HG03558 (cell line): Measurements from ENCODE around the gene MAN1A1.
"Not testable (repeated sequence)": the region's sequence is repeated elsewhere in the genome, so short reads cannot be mapped to it uniquely, and the experiment has no call there.

ENCODE experiments used
- ATAC-seq: cut with Tn5 transposase; IDR thresholded peaks from one replicate; pipeline ENCODE4 v1.9.1; 2021; ENCODE audit warnings: moderate number of reproducible peaks; ENCODE audit not compliant: unreplicated experiment; ENCODE audit errors: extremely low read depth

Gene MAN1A1

DNA sequence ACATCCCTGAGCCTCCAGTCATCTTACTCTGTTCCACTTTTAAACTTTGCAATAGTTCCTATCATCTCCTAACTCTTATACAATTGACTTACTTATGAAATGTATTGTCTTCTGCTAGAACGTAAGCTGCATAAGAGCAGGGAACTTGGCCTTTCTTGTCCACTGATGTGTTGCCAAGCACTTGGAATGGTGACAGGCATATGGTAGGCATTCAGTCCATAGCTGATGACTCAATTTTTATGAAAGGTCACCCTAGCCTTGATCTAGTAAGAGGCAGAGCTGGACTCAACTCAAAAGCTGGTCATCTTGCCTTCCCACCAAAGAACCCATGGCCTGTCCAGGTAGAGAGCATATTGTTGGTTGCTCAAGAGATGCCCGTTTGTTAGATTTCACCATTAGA, 188.7 kb downstream of the MAN1A1 start:
- ATAC-seq, result no peak

DNA sequence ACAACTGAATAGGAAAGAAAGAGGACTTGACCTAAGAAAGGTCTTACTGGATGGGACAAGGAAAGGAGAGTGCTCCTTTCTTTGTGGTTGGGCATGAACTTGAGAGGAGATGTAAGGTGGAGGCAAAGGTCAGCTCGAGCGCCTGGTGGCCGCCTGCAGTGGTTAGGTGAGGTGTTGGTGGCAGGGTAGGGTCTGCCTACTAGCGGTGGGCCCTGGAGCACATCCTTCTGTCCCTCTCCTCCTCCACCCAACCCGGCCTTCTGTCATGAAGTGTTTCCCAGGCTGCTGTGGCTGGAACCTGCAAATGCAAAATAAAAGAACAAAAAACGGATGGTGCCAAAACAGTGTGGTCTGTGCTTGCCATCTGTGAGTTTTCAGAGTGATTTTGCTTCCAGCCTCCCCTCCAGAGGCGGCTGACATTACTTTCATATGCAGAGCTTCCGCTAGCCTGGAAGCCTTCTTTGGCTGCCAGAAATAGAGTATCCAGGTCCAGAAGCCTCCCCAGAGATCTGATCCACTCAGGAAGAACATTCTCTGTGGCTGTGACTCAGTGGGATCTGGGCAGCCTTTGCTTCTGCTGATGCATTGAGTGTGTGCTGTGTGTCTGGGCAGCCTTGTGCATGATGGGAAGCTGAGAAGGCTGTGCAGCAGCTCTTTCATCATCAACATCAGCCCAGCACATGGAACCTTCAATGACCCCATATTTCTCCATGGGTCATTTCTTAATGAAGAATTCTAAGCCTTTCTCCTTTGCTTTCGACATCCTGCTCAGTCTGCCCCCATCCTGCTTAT, 191.3 kb downstream of the MAN1A1 start:
- ATAC-seq, result no peak

DNA sequence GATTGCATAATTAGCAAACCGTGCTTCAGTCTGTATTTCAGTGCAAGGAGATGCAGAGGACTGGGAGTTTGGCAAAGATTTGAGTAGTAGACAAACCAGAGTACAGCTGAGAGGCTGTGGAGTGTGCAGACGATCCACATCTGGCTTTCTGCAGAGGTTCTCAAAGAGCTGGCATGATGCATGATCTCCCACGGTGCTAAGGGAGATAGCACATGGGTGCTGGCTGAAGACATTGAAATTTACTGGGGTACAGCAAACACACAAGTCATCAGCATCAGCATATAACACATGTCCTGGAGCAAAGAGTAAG, 192.1 kb downstream of the MAN1A1 start:
- ATAC-seq, result no peak

DNA sequence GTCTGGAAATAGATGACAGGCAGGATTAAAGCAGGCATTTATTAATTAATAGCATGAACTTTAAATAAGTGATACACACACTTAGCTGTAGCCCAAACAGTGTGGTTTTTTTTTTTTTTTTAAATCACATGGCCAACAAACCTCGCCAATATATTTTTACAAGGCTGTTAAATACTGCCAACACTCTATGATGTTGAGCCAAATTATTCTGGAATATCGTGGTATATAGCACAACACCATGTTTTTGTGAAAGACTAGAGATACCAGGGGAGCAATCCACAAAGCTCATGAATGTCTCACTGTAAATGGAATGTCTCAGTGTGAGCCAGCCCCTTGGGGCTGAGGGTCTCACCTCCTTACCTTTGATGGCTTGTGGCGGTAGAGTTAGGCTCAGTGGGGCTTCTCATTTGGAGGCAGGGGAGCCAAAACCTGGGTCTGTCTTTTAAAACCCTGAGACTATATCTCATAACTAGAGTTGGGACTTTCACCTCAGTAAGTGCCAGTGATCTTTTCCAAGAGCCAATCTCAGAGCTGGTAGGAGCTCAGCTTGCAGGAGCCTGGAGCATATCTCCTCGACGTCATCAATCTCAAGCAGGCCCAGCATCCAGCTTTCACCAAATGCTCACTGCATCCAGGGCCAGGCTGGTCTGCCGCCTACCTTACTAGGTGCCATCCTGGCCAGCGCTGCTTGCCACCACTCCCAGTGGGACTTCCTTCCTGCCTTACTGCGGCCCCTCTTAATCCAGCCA, 192.6 kb downstream of the MAN1A1 start:
- ATAC-seq, result no peak

DNA sequence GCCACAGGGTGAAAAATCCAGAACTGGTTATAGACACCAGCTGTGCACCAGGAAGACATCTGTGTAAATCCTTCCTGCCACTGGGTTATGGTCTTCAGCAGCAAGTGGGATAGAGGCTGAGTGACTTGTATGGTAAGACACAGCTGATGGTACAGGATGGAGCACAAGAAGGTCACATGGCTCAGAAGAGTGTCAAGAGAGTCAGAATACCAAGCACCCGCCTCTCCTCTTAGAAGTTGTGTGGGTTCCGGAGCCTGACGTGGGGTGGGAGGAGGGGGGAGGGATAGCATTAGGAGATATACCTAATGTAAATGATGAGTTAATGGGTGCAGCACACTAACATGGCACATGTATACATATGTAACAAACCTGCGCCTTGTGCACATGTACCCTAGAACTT, 193.5 kb downstream of the MAN1A1 start:
- not testable (repeated sequence) for ATAC-seq

DNA sequence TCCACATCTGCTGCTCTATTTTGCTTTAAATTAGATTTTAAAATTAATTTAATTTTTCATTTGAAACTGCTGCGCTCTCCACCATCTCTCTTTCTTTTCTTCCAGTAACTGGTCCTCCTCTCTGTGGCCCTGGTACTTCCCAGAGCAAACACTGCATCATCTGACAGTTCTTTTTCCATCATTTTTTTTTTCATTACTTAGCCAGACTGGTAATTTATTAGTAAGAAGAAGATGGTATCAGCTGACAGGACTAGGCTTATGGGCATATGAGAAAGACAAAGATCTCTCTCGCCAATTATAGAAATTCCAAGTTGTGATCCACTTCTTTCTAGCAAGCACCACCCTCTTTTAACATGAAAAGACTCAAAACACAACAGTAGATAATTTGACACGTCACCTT, 197.4 kb downstream of the MAN1A1 start:
- ATAC-seq, result no peak

DNA sequence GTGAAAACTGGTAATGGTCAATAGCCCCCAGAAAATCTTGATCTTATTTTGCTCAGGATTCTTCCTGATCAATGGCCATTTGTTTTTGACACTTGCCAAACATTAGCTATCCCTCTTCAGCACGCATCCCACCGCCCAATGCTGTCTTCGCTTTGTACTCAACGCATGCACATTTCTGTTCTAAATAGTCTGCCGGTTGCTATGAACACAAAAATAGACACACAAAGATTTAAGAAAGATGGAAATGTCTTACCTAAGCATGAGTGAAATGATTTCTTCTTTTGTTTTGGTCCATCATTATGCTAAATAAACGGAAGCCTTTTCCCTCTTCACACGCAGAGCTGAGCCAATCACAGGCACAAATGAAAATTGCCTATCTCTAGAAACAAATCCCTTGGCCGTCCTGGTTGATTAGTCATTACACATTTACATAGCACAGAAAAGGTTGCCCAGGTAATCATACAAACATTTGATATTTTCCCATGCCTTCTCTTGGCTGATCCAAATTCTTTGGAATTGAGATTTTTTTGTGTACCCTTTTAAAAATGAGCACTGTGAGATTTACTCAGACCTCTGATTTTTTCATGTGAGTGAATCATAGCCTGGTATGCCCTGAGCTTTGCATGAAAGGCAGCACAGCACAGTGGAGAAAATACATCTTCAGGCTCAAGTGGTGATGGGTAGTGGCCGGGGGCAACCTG, 200.6 kb downstream of the MAN1A1 start:
- ATAC-seq, result no peak

DNA sequence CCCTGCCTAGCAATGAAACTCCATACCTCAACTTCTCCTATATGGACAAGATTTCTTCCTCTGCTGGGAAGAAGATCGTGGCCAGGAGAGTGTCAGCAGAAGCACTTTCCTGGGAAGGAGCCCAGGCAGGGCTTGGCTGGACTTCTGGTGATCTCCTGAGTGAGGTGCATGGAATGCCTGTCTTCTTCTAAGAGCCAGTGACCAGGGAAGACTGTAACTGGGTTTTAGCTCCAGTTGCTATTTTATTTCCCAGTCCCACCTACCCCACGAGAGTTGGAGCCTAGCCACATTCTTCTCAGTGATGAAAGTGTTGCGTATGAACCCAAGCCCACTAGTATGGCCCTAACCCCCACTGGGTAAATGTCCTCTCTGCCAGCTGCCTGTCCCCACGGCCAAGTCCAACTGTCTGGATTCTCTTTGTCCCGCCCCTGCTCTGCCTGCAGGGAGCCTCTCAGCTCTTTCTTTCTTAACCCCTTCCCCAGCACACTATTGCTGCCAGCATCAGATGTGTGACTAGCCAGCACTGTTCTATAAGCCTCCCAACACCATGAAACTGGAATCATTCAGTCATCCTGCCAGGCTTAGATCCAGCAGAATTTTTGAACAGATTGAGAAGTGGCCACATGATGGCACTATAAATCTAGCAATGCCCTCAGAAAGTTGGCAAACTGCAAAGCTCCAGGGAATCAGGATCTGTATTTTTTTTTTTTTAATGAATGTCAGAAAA, 201.3 kb downstream of the MAN1A1 start:
- ATAC-seq, result no peak

DNA sequence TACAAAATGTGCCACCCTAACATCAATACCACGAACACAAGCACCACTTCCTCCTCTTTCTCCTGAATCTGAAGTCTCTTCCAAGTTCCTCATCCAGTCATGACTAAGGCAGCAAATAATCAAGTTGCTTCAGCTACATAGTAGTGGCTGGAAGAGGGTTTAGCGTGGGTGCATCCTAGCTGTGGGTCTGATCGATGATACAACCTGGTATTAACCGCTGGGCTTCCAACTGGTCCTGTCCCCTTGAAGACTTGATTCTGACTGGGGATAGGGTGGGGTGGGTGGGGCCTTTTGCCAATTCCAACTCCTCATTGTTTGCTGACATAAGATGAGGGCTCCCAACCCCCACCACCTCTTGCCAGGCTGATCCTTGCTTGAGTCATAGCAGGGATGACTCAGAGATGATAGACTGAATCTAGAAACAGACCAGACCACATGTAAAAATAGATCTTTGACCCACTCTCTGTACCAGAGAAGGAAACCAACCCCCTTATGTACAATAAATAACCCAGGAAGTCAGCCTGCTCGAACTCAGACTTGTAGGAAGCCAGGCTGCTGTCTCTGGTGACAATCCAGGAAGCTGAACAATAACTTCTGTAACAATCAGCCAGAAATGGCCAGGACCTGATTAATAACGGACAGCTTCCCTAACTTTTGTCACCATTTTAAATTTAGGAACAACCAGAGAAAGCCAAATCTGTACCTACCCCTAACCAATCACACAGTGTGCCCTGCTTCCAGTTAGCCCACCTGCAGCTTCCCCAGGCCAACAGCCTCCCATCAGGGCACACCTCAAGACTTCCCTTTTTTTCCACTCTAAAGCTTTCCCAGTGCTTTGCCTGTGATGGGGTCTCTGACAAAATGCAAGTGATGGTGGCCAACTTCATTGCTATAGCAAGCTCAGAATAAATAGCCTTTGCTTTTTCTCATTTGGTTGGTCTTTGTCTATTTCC, 202.2 kb downstream of the MAN1A1 start:
- ATAC-seq, result peak; percentile 99

DNA sequence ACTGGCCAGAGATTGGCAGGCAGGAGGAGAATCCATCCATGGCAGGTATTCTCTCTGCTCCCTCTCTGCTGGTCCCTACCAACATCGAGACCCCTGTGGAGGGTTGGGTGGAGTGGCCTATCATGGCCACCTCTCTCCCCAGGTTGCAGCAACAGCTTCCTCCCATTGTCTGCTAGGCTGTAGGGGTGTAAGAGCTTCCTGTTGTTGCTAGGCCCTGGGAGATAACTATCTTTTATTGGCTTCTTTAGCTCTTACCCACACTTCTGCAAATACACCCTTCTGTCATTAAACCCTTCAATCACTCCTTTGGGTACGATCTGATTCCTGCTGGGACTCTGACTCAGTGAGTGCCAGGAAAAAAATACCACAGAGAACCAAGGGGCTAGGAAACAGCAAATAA, 204.4 kb downstream of the MAN1A1 start:
- ATAC-seq, result no peak

DNA sequence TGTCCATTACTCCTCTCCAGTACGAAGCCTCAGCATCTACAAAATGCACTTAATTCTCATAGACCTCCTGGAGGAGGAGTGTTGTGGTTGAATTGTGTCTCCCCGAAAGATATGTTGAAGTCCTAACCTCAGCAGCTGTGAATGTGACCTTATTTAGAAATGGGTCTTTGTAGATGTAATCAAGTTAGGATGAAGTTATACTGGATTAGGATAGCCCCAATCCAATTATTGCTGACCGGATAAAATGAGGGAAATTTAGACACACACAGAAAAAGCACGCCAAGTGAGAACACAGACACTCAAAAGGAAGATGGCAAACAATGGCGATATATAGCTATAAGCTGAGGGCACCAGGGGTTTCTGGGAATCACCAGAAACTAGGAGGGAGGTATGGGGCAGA, 206.9 kb downstream of the MAN1A1 start:
- no peak for ATAC-seq

DNA sequence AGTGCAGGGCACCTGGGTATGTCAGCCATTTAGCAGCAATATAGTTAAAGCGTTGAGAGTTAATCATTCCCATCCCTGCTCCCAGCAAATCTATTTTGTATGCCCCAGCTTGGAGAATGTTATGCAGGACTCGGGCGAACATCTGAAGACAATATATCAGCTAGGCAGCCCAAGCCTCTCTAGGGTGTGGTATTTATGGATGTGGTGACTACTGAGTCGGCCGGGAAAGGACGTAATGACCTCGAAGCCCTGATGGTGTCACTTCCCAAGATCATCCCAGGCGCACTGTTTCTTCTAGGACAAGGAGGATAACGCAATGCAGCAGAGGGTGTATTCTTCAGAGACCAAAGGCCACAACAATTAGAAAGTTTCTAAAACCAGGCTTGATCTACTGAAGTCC, 207.5 kb downstream of the MAN1A1 start:
- ATAC-seq, result no peak

DNA sequence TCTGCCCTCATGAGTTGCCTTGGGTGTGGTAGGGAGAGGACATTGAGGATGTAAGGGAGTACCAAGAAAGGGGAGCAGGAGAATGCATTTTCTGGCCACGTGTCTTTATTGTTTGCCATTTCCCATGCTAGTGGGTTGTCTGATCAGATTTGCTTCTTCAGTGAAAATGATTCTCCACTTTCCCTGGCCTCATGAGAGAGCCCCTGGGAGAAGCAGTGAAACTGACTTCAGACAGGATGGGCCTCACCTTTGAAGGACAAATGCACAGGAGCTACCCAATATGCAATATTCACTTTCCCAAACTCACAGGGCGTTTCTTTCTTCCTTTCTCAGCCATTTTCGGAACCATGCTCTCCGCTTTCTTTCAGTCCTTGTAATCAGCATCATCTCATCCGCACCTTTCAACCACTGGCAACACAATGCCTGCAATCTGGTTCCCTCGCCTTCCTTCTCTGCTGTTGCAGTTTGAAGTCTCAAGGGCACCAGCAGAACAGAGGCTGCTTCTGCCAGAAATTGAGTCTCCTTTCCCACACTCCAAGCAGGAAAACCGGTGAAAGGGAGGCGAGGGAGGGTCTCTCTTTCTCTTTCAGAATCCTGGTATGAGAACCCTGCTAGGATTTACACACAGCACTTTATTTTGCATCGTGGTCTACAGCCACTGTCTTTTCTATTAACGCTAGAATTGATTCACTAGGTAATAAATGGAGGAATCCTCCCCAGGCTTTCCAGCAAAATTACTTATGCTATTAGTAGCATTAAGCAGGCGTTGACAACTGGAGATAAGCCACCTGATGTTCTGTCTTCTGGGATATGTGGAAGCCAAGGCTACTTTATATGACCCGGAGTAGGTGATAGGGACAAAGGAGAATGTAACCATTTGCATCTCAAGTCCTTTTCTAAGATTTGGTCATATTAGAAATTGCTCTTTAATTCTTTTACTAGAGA, 209.1 kb downstream of the MAN1A1 start:
- ATAC-seq, result no peak

DNA sequence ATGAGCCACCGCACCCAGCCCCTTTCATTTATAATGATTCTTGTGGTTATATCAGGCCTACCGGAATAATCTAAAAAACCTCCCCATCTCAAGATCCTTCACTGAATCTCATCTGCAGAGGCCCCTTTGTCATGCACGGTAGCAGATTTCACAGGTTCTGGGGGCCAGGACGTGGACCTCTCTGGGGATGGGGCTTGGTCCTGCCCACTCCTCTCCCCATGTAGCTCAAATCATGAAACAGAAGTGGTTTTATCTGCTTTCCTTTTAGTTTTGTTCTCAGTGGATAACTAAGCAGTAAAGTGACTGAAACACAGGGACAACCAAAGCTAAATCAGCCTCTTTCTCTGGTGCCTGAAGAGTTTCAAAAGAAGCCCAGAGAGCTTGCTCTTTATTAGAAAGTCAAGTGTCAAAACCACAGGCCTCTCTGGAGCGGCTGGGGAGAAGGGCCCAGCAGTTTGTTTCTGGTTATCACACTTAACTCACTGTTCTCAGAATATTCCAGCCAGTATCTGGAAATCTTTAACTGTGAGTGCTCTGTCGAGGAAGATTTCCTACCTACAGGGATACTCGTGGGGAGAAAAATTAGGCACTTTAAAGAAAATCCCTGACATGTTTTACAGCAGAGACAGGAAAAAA, 210.5 kb downstream of the MAN1A1 start:
- peak; percentile 52 for ATAC-seq

DNA sequence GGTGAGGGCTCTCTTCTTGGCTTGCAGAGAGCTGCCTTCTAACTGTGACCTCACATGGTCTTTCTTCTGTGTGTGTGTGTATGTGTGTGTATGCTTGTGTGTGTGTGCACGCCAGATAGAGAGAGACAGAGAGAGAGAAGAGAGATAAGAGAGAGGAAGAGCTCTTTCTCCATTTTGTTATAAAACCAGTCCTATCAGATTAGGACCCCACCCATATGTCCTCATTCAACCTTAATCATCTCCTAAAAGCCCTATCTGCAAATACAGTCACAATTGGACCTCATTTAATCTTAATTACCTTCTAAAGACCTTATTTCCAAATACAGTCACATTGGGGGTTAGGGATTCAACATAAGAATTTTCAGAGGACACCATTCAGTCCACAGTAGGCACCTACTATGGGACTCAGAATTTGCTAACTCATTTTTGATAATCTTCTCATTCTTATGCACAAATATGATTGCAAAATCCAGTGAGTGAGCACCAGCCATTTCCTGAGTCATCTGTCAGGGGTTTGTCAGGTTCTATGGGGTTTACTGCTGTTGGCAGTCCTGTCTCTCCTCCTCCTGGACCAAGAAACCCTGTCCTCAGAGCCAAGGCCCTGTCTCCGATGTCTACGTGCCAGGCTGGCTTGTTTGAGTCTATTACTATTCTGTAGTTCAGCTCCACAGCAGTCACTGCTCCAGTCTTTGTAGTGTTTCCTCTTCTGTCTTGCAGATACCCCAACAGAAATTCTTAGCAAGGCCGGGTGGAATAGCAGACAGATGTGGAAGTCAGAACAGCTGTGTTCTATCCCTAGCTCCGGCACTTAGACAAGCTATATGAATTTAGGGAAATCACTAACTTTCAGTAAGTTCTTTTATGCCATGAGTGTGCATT, 212.1 kb downstream of the MAN1A1 start:
- no peak for ATAC-seq

DNA sequence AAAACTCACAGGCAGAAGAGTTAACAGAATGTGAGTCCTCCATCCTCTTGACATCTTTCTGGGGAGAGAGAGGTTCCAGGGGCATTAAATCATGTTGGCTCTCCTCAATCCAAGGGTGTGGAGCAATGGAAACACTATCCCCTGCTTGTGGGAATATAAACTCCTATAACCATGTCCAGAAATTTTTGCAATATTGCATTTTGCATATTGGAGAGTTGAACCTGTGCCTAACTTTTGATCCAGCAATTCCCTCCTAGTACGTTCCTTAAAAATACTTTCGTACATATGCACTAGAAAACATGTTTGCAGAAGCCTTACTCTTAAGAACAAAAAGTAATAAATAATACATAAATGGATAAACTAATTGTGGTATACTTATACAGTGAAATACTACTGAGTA, 214.8 kb downstream of the MAN1A1 start:
- ATAC-seq, result no peak

DNA sequence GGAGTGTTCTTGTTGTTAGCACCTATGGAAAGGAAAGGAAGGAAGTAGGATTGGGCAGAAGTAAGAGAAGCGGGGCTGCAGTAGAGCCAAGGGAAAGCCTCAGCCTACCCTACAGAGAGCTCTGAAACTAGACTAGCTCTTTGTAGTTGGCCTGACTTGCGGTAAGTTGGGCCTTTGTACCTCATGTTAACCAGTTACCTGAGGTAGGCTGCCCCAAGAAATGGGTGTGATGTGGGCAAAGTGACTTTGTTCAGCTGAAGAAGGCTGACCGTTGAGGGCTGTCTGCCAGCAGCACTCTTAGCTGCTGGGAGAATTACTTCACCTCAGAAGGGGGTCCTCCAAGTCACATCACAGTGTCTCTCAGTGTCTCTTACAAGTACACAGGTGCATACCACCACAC, 216.2 kb downstream of the MAN1A1 start:
- no peak for ATAC-seq
